Measurements from ENCODE around the gene ETV3.
A peak's percentile ranks its signal among the peaks of the same experiment; 100 is the strongest.

The ETV3 gene

GRCh38 chr1:157090771-157091170, 47.4 kb downstream of the ETV3 start:
- no peak for DNase-seq (ENCODE audit: low spot score)

GRCh38 chr1:157090196-157090647, 48.0 kb downstream of the ETV3 start:
- peak; percentile 86 for DNase-seq (ENCODE audit: low spot score)

DNA sequence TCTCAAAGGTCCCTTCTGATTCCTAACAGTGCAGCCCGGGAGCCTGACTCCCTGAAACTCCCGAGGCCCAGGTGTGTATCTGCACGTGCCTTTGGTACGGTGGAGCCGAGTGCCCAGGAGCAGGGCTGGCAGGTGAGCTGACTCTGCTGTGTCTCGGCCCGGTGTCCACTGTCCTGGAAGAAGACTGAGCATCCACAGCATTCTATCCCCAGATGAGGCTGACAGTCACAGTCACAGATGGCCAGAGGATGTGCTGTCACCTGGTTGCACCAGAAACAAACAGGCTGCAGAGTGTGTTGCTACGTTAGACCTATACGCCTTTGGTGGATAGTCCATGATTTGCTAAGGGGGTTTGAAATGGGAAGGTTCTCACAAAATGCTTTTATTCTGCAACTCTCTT, 48.4 kb downstream of the ETV3 start:
- DNase-seq (ENCODE audit: low spot score): no peak

- no peak for DNase-seq (ENCODE audit: low spot score)
These were observed 49.6 kb downstream of the ETV3 start for GRCh38 chr1:157088607-157089006.

DNA sequence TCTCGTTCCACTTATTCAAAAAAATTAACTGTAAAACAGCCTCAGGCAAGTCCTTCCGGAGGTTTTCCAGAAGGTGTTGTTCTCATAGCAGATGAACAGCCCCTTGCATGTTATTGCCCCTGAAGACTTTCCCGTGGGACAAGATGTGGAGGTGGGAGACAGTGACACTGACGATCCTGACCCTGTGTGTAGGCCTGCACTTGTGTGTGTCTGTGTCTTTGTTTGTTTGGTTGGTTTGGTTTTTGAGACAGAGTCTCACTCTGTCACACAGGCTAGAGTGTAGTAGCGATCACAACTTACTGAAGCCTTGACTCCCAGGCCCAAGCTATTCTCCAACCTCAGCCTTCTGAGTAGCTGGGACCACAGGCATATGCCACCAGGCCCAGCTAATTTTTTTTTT, 51.2 kb downstream of the ETV3 start:
- no peak for DNase-seq (ENCODE audit: low spot score)

- DNase-seq (ENCODE audit: low spot score): no peak
These were observed 51.9 kb downstream of the ETV3 start for GRCh38 chr1:157086299-157086698.

DNA sequence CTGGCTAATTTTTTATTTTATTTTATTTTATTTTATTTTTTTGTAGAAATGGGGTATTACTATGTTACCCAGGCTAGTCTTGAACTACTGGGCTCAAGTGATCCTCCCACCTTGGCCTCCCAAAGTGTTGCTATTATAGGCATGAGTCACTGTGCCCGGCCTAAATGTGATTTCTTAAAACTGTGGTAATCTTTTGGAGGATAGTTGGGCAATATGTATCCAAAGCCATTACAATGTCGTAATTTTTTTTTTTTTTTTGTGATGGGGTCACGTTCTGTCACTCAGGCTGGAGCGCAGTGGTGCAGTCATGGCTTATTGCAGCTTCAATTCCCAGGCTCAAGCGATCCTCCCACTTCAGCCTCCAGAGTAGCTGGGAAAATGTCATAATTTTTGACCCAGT, 52.8 kb downstream of the ETV3 start:
- DNase-seq (ENCODE audit: low spot score): no peak

- no peak for DNase-seq (ENCODE audit: low spot score)
These were observed 53.5 kb downstream of the ETV3 start for GRCh38 chr1:157084720-157085119.

- DNase-seq (ENCODE audit: low spot score): no peak
These were observed 56.5 kb downstream of the ETV3 start for GRCh38 chr1:157081707-157082106.

- DNase-seq (ENCODE audit: low spot score): no peak
These were observed 57.5 kb downstream of the ETV3 start for GRCh38 chr1:157080714-157081113.

- no peak for DNase-seq (ENCODE audit: low spot score)
These were observed 60.8 kb downstream of the ETV3 start for GRCh38 chr1:157077394-157077793.

DNA sequence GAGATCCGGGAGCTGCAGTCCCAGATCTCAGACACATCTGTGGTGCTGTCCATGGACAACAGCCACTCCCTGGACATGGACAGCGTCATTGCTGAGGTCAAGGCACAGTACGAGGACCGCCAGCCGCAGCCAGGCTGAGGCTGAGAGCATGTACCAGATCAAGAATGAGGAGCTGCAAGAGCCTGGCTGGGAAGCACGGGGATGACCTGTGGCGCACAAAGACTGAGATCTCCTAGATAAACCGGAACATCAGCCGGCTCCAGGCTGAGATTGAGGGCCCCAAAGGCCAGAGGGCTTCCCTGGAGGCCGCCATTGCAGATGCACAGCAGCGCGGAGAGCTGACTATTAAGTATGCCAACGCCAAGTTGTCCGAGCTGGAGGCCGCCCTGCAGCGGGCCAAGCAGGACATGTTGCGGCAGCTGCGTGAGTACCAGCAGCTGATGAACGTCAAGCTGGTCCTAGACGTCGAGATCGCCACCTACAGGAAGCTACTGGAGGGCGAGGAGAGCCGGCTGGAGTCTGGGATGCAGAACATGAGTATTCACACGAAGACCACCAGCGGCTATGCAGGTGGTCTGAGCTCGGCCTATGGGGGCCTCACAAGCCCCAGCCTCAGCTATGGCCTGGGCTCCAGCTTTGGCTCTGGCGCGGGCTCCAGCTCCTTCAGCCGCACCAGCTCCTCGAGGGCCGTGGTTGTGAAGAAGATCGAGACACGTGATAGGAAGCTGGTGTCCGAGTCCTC, 64.1 kb downstream of the ETV3 start:
- peak; percentile 31 for DNase-seq (ENCODE audit: low spot score)
